SU-DHL-6 (cell line): ENCODE measurements around the gene GATAD2B.
"Not testable (repeated sequence)": the region's sequence is repeated elsewhere in the genome, so short reads cannot be mapped to it uniquely, and the experiment has no call there.

Source experiments
- H2AFZ ChIP-seq: fragments of 200-600 bp; sonication (generic); 2 replicates; pipeline ENCODE4 v1.6.1; 2014; ENCODE audit warnings: low read depth, mild to moderate bottlenecking, moderate library complexity, mixed read lengths, antibody characterized with exemption, low read length; ENCODE audit not compliant: severe bottlenecking
- H3F3A ChIP-seq: fragments of 200-600 bp; shearing (Covaris generic); 2 replicates; pipeline ENCODE4 v1.6.0; 2016; ENCODE audit warnings: antibody characterized with exemption, mild to moderate bottlenecking; ENCODE audit not compliant: insufficient read depth
- H3K27ac ChIP-seq: fragments of 200-600 bp; sonication (generic); 2 replicates; pipeline ENCODE4 v1.5.1; 2016; ENCODE audit warnings: low read depth, mild to moderate bottlenecking, low read length, moderate library complexity, mixed read lengths
- H3K27me3 ChIP-seq: fragments of 200-600 bp; sonication (generic), shearing (Covaris generic); 2 replicates; pipeline ENCODE4 v1.6.0; 2014; ENCODE audit warnings: mild to moderate bottlenecking, low read length
- H3K36me3 ChIP-seq: fragments of 200-600 bp; sonication (generic); 2 replicates; pipeline ENCODE4 v1.6.1; 2014; ENCODE audit warnings: mild to moderate bottlenecking, low read length, mixed read lengths
- H3K4me2 ChIP-seq: fragments of 300-600, 200-600 bp; shearing (Covaris generic), sonication (generic); 2 replicates; pipeline ENCODE4 v1.6.0; 2014; ENCODE audit warnings: low read length, low read depth, mild to moderate bottlenecking; ENCODE audit not compliant: poor library complexity, severe bottlenecking
- H3K4me3 ChIP-seq: fragments of 200-600 bp; sonication (generic); 2 replicates; pipeline ENCODE4 v1.5.1; 2014; ENCODE audit warnings: antibody characterized with exemption, low read length, mild to moderate bottlenecking, mixed read lengths; ENCODE audit not compliant: insufficient read depth, poor library complexity, severe bottlenecking
- H3K79me2 ChIP-seq: fragments of 200-600 bp; sonication (generic); 2 replicates; pipeline ENCODE4 v1.6.1; 2014; ENCODE audit warnings: mild to moderate bottlenecking, low read length, moderate library complexity; ENCODE audit not compliant: insufficient read depth
- H3K9ac ChIP-seq: fragments of 200-600 bp; sonication (generic); 2 replicates; pipeline ENCODE4 v1.7.0; 2014; ENCODE audit warnings: mild to moderate bottlenecking, low read length
- H3K9me2 ChIP-seq: fragments of 200-600 bp; sonication (generic); replicated peaks from 2 replicates; pipeline ENCODE4 v1.6.1; 2014; ENCODE audit warnings: low read length; ENCODE audit not compliant: insufficient read depth
- H3K9me3 ChIP-seq: fragments of 200-600 bp; sonication (generic); 2 replicates; pipeline ENCODE4 v1.6.1; 2014; ENCODE audit warnings: low read length, mixed read lengths; ENCODE audit not compliant: insufficient read depth
- H4K20me1 ChIP-seq: fragments of 200-600 bp; sonication (generic); 2 replicates; pipeline ENCODE4 v1.6.1; 2014; ENCODE audit warnings: low read depth, mild to moderate bottlenecking, antibody characterized with exemption, low read length, moderate library complexity, mixed read lengths
- CTCF ChIP-seq: fragments of 200-600 bp; sonication (generic); IDR thresholded peaks from one replicate; pipeline ENCODE4 v1.5.1; 2017; ENCODE audit warnings: antibody characterized with exemption, mild to moderate bottlenecking, low read length, moderate library complexity; ENCODE audit not compliant: insufficient read depth, poor library complexity, severe bottlenecking
- EZH2phosphoT487 ChIP-seq: fragments of 200-600 bp; sonication (generic), shearing (Covaris generic); conservative IDR thresholded peaks from 2 replicates; pipeline ENCODE4 v1.6.1; 2018; ENCODE audit warnings: mild to moderate bottlenecking, antibody characterized with exemption, low read length, moderate library complexity, mixed read lengths

The GATAD2B gene

GRCh38 chr1:153848805-153849204 is 74.0 kb downstream of the GATAD2B start:
- Histone ChIP-seq H3K4me2 (peak overlapping the region; percentile 64), H2AFZ (no peak overlapping the region), H3K9me3 (no peaks in the 10 kb centered on the region), H3K9me2 (no peaks in the 10 kb centered on the region), H3K9ac (peak overlapping the region; percentile 33; the same call in 1 of the 2 replicates), H3K27ac (peak overlapping the region; percentile 95), H3K27me3 (no peaks in the 10 kb centered on the region), H3K79me2 (peaks cover 89% of the 10 kb centered on the region), H3K4me3 (no peak overlapping the region), H3K36me3 (peaks cover 6% of the 10 kb centered on the region; the same call in 1 of the 2 replicates), H3F3A (peaks cover 46% of the 10 kb centered on the region), H4K20me1 (no peaks in the 10 kb centered on the region)
- TF ChIP-seq EZH2phosphoT487 (no peak), CTCF (no peak)

- Histone ChIP-seq H3K9ac (no peak overlapping the region), H3K27ac (no peak overlapping the region), H2AFZ (no peak overlapping the region), H3K9me3 (no peaks in the 10 kb centered on the region), H3K27me3 (no peaks in the 10 kb centered on the region), H4K20me1 (no peaks in the 10 kb centered on the region), H3K4me3 (no peak overlapping the region), H3F3A (peaks cover 77% of the 10 kb centered on the region), H3K36me3 (no peaks in the 10 kb centered on the region), H3K4me2 (no peak overlapping the region), H3K9me2 (no peaks in the 10 kb centered on the region), H3K79me2 (peaks cover 77% of the 10 kb centered on the region)
- no peak for TF ChIP-seq CTCF
- TF ChIP-seq EZH2phosphoT487 = no peak
These were observed 77.6 kb downstream of the GATAD2B start for GRCh38 chr1:153845158-153845557.

- Histone ChIP-seq H3K27ac (peak overlapping the region; percentile 92), H3K79me2 (peaks cover 74% of the 10 kb centered on the region), H3F3A (peaks cover 73% of the 10 kb centered on the region)
- H3K9me3 ChIP-seq, H3K4me3 ChIP-seq, H3K9me2 ChIP-seq, H2AFZ ChIP-seq, H3K4me2 ChIP-seq, H3K9ac ChIP-seq, H3K36me3 ChIP-seq, H4K20me1 ChIP-seq, H3K27me3 ChIP-seq: not testable (repeated sequence)
These were observed 78.4 kb downstream of the GATAD2B start for GRCh38 chr1:153844349-153844748.

GRCh38 chr1:153842006-153842471 is 80.7 kb downstream of the GATAD2B start:
- Histone ChIP-seq H3K79me2 (peaks cover 73% of the 10 kb centered on the region), H4K20me1 (no peaks in the 10 kb centered on the region), H3F3A (peaks cover 65% of the 10 kb centered on the region), H3K4me3 (no peak overlapping the region), H3K9me3 (no peaks in the 10 kb centered on the region), H3K27me3 (no peaks in the 10 kb centered on the region), H3K36me3 (no peaks in the 10 kb centered on the region), H3K9me2 (no peaks in the 10 kb centered on the region), H2AFZ (no peak overlapping the region), H3K27ac (peak overlapping the region; percentile 92), H3K4me2 (peak overlapping the region; percentile 65), H3K9ac (0 out of 2 replicates have a peak overlapping the region, but pooled peaks have one; percentile 7)
- TF ChIP-seq EZH2phosphoT487 (no peak), CTCF (no peak)
